Measurements from ENCODE around the gene PRKCZ. TPM values are rescaled to one million over a fixed set of nuclear protein-coding genes. Genes with fewer than 3 reads are reported as not detected.

Gene PRKCZ
- total and polyA plus RNA-seq, 9 of the 15 experiments (the other 6 are each of a cell fraction or from before 2014, with no cell fraction given) = 0.07 to 3.1 (median 1.3) TPM

- TF ChIP-seq ZNF740 (CRISPR knock-in tag; IDR thresholded peaks at IDR 0.05) (peak; percentile 76), ZNF740 (tag; IDR thresholded peaks at IDR 0.05) (no peak), HDAC2 (IDR thresholded peaks at IDR 0.05) (0 out of 2 replicates have a peak, but pooled peaks have one; percentile 30), STAG1 (CRISPR knock-in tag; IDR thresholded peaks at IDR 0.05; ENCODE audit: borderline replicate concordance) (peak; percentile 42; the same call in 1 of the 2 replicates), KDM1A (IDR thresholded peaks at IDR 0.05) (peak; percentile 55 to 70; a peak in 3 of 4 replicates), ADNP (tag; IDR thresholded peaks at IDR 0.05) (peak; percentile 69), CBX1 (IDR thresholded peaks at IDR 0.05; ENCODE audit: low read depth) (0 out of 2 replicates have a peak, but pooled peaks have one; percentile 58)
Measured at GRCh38 chr1:2108877-2109580, 58.8 kb downstream of the PRKCZ start (continued).

DNA sequence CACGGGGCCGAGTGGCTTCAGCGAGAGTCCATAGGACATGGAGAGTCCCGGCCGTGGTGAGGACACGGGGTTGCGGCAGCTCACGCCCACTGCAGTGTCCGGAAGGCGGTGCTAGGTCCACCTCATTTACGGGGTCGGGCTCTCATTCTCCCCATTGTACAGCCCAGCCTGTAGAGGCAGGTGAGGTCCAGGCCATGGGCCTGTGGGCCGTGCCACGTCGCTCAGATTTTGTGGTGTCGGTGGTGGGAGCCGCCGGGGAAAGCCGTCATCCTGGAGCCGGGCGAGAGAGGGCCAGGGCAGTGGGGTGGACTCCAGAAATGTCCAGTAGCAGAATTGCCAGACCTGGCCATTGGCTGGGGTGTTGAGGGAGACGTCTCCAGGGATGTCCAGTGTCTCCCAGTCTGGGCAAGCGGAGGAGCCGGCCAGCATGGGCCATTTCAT is 59.4 kb downstream of the PRKCZ start:
- ATAC-seq (no peak), DNase-seq (ENCODE audit: extremely low read depth in 1 of 4, low spot score in 3 of 4) (no peak), FAIRE-seq (no peak)
- ChIA-PET POLR2A (no interaction called here), CTCF (ENCODE audit: low intra/inter-chr PET ratio) (no interaction called here)
- H3K4me3 ChIP-seq = no peak overlapping the region
- H3K9me3 ChIP-seq (replicated peaks; ENCODE audit: control insufficient read depth, insufficient read depth, low read depth, low read length) = no peaks in the 10 kb centered on the region
- intact Hi-C loops (cut with micrococcal nuclease) (no loop called here), in situ Hi-C loops (cut with MboI) (loop anchor here (5.0 kb wide), 1 partner anchor 688 kb away; no protein-coding TSS in a partner anchor)
- no peak overlapping the region for H3K4me2 ChIP-seq (ENCODE audit: insufficient read depth, low read length)
- peak overlapping the region in 1 of 2 experiments; percentile 7; a peak in 1 of 4 replicates for H3K9ac ChIP-seq (ENCODE audit: insufficient read depth in 1 of 2, low read depth in 2 of 2, low read length in 2 of 2)
- H2AFZ ChIP-seq (ENCODE audit: low read depth, low read length) = no peak overlapping the region
- H4K20me1 ChIP-seq (replicated peaks; ENCODE audit: control insufficient read depth, insufficient read depth, low read length) = peaks cover 23% of the 10 kb centered on the region
- 16% methylated on average over 24 of the region's 24 CpGs for WGBS (ENCODE audit: insufficient coverage, low coverage, missing lambda C conversion rate)
- no peaks in the 10 kb centered on the region for H3K36me3 ChIP-seq (ENCODE audit: control insufficient read depth, insufficient read depth, low read length)
- H3K79me2 ChIP-seq (ENCODE audit: control insufficient read depth, insufficient read depth, low read length) = no peaks in the 10 kb centered on the region
- no TSS peak for BruUV-seq (replicated peaks)
- no peak overlapping the region for H3K27ac ChIP-seq (ENCODE audit: extremely low read depth, low read depth, low read length)
- H3K4me1 ChIP-seq (replicated peaks in 1 of 2; ENCODE audit: control insufficient read depth in 2 of 2, insufficient read depth in 2 of 2, low read length in 2 of 2) = peaks cover 0 to 57% of the 10 kb centered on the region in 2 experiments; a peak in 3 of 5 replicates
- H3K27me3 ChIP-seq (ENCODE audit: control insufficient read depth in 2 of 2, insufficient read depth in 2 of 2, low read length in 2 of 2) = peaks cover 65 to 94% of the 10 kb centered on the region in 2 experiments; a peak in 4 of 5 replicates
- no peaks in the 10 kb centered on the region for H3K9me1 ChIP-seq (ENCODE audit: control insufficient read depth, insufficient read depth, low read length)
- TF ChIP-seq CEBPG (CRISPR knock-in tag; IDR thresholded peaks at IDR 0.05) = no peak
- TF ChIP-seq CEBPG (tag; conservative IDR thresholded peaks at IDR 0.05 in 1 of 2, IDR thresholded peaks at IDR 0.05 in 1 of 2) = no peak
- no peak for TF ChIP-seq NFIX (CRISPR knock-in tag; IDR thresholded peaks at IDR 0.05; ENCODE audit: low read depth)
- TF ChIP-seq HMG20A (CRISPR knock-in tag; conservative IDR thresholded peaks at IDR 0.05) = no peak
